HG03196 (cell line): ENCODE results near the gene SNX18.
"Not testable (repeated sequence)": the region's sequence is repeated elsewhere in the genome, so short reads cannot be mapped to it uniquely, and the experiment has no call there.

Experiments
- ATAC-seq: cut with Tn5 transposase; IDR thresholded peaks from one replicate; pipeline ENCODE4 v1.9.1; 2021; ENCODE audit not compliant: unreplicated experiment

The SNX18 gene, protein sequence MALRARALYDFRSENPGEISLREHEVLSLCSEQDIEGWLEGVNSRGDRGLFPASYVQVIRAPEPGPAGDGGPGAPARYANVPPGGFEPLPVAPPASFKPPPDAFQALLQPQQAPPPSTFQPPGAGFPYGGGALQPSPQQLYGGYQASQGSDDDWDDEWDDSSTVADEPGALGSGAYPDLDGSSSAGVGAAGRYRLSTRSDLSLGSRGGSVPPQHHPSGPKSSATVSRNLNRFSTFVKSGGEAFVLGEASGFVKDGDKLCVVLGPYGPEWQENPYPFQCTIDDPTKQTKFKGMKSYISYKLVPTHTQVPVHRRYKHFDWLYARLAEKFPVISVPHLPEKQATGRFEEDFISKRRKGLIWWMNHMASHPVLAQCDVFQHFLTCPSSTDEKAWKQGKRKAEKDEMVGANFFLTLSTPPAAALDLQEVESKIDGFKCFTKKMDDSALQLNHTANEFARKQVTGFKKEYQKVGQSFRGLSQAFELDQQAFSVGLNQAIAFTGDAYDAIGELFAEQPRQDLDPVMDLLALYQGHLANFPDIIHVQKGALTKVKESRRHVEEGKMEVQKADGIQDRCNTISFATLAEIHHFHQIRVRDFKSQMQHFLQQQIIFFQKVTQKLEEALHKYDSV

DNA sequence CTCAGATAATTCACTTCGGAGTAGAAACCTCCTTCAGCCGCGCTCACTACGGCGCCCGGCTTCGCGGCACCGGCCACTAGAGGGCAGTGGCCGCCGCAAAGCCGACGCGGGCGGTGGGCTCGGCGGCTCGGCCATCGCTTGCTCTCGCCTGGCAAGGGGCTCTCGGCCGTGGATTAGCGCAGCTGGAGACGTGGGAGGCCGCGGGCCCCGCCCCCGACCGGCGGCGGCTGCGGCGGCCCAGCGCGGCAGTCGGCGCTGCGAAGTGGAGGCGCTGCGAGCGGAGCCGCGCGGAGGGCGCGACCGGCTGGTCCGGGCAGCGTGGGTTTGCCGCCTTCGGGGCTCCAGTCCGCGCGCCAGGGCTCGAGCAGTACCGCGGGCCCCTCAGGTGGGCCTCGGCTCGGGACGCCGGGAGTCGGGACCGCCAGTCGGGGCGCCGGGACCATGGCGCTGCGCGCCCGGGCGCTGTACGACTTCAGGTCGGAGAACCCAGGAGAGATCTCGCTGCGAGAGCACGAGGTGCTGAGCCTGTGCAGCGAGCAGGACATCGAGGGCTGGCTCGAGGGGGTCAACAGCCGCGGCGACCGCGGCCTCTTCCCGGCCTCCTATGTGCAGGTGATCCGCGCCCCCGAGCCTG is at the start of gene SNX18:
SNX18 (plus strand) TSS at position 248 of the 634 bp plus-strand sequence; CDS start at position 442, 194 bp downstream.
- ATAC-seq = peak; percentile 95

DNA sequence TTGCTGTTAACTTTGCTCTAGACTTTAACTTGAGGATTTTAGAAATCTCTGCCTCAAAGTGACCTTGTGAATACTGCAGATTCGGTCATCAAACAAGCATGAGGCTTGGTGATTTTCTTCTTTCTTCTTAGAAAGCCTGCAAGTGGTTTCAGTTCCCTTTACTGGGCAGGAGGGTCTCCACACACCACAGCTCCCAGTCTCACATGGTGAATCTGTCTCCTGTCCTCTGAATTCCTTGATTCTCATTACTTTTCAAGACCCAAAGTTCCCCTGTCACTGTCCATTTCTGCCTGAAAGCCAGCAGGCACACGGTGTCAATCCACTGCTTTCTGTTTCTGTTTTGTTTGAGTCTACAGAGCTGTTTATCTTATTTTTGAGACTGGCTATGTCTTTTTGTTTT is 47.9 kb upstream of the SNX18 start:
- peak; percentile 60 for ATAC-seq

DNA sequence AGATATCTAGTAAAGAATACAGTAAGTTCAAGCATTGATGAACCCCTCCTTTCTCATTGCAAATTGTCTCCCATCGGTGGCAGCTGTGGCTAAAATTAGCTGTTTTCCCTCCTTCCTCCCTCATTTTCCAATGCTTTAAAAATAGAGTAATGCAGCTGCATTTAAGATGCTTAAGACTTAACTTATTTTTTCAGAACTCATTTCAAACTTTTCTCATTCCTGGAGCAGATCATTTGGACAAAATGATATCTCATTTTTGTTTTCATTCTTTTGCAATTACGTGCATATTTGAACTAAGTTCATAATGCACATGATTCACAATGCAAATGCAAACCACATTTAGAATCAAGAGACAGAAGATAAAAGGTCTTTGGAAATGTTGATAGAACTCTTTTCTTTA is 47.4 kb upstream of the SNX18 start:
- no peak for ATAC-seq

DNA sequence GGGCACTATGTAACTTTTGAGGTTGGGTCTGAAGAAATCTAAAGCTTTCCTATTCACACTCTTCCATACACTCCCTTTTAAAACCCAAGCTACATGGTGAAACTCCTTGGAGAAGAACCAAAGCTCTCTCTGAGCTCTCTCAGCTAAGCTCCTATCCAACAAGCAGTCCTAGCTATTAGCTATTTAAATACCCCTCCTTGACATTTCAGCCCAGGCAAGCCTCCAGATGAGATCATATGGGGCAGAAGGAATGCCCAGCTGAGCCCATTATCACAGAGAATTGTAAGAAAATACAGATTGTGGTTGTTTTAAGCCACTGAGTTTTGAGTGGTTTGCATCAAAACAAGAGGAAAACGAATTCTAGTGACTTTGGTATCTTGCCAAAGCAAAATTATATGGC is 46.9 kb upstream of the SNX18 start:
- ATAC-seq = no peak

DNA sequence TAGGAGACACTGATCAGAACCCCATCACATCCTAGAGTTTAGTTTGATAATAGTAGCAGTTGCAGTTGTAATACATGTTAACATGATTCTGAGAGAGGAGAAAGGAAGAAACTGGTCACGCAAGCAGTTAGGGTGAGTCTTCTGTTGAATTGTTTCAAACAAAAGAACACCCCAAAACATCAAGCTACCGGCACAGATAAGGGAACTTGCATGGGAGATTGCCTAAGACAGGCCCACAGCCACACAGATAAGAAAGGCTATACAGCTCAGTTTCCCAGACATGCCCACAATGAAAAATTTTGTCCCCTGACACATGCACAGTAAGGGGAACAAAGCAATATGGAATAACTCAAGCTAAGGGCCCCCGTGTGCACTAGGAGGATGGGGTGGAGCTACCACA is 46.2 kb upstream of the SNX18 start:
- no peak for ATAC-seq

DNA sequence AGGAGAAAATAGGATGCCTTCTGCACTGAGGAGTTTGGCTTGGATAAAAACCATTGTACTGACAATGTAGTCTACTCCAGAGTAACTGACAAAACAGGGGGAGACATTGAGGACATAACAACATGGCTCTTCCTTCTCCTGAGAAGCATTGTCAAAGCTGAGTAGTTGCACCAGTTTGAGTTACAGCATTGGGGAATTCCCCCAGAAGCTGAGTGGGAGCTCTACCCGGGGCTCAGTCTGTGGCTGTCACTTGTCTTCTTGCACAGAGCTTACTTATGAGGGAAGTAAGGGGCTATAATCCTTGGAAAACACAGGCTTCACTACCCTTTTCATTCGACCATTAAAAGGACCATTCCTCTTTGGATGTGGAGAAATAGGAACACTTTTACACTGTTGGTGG is 40.9 kb upstream of the SNX18 start:
- ATAC-seq = no peak

DNA sequence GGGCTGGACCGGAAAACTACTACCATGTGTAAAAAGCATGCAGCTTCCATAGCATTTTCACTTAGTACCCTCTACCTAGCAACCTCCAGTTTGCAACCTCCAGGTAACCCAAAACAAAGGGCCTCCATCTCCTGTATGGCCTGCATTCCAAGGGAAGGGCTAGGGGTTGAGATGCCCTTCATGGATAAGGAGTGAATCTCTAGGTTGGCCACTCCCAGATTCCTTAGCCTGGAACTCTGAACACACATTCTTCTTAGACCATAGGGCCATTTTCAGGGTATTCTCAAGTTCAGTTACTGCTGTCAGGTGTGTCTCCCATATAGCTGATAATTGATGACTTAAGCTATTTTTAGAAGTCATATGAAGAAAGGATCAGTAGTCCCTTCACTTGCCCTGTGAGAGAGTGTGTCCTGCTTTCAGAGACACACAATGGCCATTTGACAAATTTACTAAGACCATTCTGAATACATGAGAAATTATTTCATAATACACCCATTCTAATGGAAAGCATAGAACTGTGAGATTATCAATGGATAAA is 39.5 kb upstream of the SNX18 start:
- no peak for ATAC-seq

DNA sequence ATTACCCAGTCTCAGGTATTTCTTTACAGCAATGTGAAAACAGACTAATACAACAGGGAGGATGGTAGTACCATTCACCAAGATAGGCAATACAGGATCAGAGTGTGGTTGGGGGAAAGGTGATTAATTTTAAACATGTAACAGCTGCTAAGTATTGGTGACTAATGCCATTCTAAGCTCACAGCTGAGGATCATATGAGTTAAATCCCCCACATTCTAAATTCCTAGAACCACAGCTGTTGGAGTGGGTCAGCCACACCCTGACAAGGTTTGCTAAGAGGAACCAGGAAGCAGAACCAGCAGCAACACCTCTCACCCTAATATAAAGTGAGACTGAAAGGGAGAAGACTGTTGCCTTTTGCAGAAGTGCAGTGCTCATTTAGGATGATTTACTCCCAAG is 37.3 kb upstream of the SNX18 start:
- ATAC-seq = no peak

DNA sequence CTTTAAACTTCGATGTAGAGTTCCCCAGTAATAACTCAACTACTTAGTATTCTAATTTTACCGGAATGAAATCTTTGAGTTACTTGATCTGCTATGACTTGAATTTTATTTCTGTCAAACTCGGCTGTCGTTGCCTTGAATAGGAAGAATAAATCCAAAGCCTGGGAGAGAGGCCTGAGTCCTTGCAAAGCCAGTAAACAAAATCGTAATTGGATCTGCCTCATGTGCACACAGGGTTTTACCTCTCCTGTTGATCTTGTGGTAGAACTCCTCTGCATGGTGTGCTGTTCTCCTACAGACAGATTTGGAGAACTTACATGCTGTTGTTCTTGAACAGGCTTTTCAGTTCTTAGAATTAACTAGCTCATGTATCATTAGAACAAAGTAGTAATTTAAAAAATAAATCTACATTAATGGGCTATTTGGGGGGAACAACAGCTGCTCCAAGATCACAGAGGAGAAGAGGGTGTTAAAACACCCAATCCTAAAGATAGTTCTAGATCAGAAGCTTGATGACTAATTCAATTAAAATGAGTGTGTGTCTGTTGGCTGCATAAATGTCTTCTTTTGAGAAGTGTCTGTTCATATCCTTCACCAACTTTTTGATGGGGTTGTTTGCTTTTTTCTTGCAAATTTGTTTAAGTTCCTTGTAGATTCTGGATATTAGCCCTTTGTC is 33.2 kb upstream of the SNX18 start:
- no peak for ATAC-seq

DNA sequence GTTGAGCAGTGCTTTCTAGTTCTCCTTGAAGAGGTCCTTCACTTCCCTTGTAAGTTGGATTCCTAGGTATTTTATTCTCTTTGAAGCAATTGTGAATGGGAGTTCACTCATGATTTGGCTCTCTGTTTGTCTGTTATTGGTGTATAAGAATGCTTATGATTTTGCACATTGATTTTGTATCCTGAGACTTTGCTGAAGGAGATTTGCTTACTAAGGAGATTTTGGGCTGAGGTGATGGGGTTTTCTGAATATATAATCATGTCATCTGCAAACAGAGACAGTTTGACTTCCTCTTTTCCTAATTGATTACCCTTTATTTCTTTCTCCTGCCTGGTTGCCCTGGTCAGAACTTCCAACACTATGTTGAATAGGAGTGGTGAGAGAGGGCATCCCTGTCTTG is 31.9 kb upstream of the SNX18 start:
- not testable (repeated sequence) for ATAC-seq

DNA sequence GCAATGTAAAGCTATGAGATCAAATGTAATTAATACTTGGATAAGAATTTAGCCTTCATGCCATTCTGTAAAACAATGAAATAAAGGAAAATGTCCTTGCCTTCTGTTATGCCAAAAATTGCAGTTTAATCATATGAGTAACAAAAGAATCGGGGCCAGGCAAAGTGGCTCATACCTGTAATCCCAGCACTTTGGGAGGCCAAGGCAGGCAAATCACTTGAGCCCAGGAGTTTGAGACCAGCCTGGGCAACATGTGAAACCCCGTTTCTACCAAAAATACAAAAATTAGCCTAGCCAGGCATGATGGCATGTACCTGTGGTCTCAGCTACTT is 27.9 kb upstream of the SNX18 start:
- not testable (repeated sequence) for ATAC-seq

DNA sequence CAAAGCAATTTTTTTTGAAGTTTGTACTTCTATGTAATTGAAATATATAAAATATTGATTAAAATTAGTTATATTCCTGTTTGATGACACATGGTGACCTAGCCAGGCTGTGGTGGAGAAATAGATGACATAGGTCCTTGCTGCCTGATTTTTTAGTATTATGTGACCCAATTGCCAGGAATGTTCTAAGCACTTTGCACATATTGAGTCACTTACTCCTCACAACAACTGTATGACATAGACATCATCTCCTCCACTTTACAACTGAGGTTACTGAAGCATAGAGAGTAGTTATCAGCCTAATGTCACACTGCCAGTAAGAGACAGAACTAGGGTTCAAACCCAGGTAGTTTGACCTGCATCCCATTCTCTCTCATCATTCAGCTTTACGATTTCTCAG is 26.2 kb upstream of the SNX18 start:
- ATAC-seq = no peak

DNA sequence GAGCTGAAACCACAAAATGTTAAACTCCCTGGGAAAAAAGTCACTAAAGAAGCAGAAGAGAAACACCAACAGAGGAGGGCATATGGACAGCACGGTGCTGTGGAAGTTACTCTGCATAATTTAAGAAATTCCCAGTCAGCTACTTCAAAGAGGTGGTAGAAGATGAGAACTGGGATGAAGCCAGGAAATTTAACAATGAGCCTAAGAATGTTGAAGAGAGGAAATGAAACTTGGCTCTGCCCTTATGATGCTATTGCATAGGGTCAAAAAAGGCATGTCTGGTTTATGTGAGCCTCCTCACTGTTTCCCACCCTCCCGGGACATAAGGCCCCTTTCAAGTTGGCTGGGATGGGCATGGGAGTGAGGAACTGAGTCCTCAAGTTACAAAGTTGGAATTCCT is 25.4 kb upstream of the SNX18 start:
- ATAC-seq = no peak

DNA sequence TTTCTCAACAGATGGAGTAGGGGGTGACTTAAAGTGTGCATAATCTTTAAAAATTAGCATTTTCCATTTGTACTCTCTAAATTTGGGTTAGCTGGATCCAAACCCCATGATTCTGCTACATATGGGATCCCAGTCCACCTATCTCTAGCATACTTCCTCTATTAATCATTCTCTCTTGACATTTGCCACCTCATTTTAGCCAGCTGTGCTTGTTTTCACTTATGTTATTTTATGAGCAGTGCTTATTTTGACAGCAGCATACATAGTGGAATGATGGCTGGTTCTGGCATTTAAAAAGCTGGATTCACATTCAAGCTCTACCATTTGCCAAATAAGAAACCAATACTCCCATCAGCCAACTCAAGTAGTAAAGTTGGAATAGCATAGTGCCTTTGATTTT is 22.5 kb upstream of the SNX18 start:
- no peak for ATAC-seq

DNA sequence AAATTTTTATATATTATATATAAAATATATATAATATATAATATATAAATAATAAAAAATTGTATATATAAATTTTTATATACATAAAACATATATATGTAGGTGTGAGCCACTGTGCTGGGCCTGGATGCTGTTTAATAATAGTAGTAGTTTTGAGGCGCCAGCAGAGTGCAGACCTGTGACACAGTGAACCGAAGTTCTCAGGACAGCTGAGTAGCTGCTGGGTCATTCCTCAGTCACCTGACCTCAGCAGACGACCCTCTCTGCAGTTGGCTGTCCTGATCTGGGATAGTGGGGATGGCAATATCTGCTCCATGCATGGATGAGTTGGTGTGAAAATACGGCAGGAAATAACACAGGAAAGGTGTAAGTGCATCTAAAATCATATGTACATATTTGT is 3.3 kb upstream of the SNX18 start:
- ATAC-seq = no peak

DNA sequence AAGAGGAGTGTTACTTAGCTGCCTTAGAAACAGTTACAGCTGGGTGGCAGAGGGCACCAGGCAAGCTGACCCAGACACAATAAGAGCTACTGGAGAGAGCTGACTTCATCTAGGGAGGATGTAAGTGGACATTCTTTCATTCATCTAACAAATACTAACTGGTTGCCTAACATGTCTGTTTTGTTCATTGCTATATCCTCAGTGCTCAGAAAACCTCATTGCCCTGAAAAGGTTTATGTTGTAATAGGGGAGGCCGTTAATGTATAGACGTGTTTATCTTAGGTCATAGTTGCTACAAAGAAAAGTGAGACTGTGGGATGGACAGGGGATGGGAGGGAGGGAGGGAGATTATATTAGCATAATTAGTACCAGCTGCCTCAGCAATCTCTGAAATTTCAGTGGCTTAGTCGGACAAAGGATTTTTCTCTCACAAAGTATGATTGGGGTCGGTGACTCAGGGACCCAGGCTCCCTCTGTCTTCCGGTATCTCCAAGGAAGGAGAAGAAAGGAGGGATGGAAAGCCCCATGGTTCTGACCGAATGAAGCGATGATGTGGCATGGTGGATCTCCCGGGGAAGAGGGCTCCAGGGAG is 2.6 kb upstream of the SNX18 start:
- no peak for ATAC-seq

DNA sequence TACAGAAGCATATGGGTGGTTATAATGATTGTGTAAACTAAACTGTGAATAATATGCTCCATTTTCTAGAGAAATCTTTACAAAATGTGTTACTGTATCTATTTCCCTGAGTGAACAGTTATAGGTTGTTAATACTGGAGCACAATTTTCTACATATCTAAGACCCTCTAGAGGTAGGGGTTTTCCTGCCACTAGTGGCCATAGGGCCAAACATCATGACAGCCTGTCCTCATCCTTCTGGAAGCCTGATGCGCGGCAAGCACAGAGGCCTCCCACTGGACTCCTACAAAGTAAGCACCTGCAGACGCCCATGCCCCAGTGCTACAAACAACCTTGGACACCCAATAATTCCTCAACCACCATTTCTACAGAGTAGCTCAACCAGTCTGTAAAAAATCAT is 1.9 kb upstream of the SNX18 start:
- no peak for ATAC-seq

DNA sequence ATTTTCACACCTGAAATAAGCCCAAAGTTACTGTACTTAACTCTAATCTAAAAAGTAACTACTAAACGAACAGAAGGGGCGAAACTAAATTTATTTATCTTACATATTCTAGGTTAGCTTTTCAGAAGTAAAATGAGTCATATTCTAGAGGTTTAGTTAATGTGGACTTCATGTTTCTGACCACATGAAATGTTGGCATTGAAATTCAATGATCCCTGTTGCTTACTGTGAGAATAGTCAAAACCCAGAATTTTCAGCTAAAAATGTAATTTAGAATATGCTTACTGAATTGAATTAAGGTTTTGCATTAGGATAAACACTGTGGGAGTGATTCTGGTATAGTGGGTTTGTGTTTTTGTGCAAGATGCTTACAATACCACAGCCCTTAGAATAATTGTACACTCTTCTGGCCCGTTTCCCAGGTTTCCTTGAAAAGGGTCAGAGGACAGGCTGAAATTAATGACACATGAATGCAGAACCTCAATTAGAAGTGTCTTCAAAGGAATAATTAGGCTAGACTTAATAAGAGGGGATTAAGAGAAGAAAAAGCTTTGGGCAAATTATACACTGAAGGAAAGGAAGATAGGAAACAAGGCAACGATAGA is 1.4 kb upstream of the SNX18 start:
- no peak for ATAC-seq

DNA sequence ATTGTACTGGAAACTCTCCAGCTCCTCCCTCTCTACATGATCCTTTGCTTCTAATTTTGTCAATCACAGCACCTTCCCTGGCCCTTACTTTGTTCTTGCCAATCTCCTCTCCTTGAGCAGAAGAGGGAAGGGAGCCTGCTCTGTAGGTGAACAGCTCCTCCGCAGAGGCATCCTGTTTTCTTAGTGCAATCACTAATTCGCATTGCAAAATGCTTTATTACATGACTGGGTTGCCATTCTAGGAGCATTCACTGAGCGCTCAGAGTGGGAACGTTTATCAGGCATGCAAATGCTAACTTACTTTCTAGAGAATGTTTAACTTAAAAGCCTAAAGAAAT is 416 bp upstream of the SNX18 start:
- peak; percentile 2 for ATAC-seq

DNA sequence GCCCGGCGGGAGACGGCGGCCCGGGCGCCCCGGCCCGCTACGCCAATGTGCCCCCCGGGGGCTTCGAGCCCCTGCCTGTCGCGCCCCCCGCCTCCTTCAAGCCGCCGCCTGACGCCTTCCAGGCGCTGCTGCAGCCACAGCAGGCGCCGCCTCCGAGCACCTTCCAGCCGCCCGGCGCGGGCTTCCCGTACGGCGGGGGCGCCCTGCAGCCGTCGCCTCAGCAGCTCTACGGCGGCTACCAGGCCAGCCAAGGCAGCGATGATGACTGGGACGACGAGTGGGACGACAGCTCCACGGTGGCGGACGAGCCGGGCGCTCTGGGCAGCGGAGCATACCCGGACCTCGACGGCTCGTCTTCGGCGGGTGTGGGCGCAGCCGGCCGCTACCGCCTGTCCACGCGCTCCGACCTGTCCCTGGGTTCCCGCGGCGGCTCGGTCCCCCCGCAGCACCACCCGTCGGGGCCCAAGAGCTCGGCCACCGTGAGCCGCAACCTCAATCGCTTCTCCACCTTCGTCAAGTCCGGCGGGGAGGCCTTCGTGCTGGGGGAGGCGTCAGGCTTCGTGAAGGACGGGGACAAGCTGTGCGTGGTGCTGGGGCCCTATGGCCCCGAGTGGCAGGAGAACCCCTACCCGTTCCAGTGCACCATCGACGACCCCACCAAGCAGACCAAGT is 723 bp downstream of the SNX18 start:
- ATAC-seq = no peak
